ENCODE measurements around the gene WDR43. TPM values are rescaled to one million over a fixed set of nuclear protein-coding genes. Genes with fewer than 3 reads are reported as not detected.
"Not testable (repeated sequence)": the region's sequence is repeated elsewhere in the genome, so short reads cannot be mapped to it uniquely, and the experiment has no call there.

WDR43 gene
- total and polyA plus RNA-seq, 7 experiments from 2014 or later = 44.4 to 75.0 (median 60.4) TPM

DNA sequence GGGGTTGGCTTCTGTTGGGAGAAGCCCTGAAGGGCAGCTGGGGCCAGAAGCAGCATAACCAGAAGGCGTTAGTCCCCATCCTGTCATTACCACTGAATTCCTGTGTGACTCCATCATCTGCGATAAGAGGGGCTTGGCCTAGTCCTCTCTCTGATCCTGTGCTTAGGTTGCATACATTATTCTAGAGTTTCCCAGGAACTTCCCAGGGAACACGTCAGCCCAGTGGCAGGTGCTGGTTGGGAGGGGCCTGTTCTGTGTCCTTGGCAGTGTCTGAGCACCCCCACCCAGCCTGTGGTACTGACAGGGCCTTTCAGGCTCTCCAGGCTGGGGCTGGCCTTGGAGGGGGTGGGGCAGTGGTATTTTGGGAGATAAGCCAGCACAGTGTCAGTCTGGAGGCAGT is 82.1 kb downstream of the WDR43 start:
- ChIA-PET POLR2A (no interaction called here), CTCF (no interaction called here)
- intact Hi-C loops (cut with micrococcal nuclease) = no loop called here
- no peak overlapping the region for H3K27ac ChIP-seq (ENCODE audit: low read depth, low read length)
- peaks cover 0 to 1% (median 0%) of the 10 kb centered on the region in 5 donors for H3K36me3 Mint-ChIP-seq
- no peak overlapping the region for H3K4me3 Mint-ChIP-seq
- H3K4me1 ChIP-seq (ENCODE audit: control insufficient read depth in 2 of 2, insufficient read depth in 2 of 2, low read length in 2 of 2) = no peaks in the 10 kb centered on the region
- H3K27me3 Mint-ChIP-seq = peaks cover 0 to 3% (median 0%) of the 10 kb centered on the region in 5 donors
- DNase-seq = no peak
- H3K9me3 Mint-ChIP-seq = peaks cover 0 to 13% (median 3%) of the 10 kb centered on the region in 11 donors
- no peaks in the 10 kb centered on the region for H3K36me3 ChIP-seq (ENCODE audit: control insufficient read depth in 2 of 3, insufficient read depth in 3 of 3, low read length in 3 of 3)
- no peak for ATAC-seq
- H3K4me3 ChIP-seq (ENCODE audit: low read length) = no peak overlapping the region
- no peaks in the 10 kb centered on the region for H3K27me3 ChIP-seq (ENCODE audit: control insufficient read depth in 2 of 2, insufficient read depth in 2 of 2, low read length in 2 of 2)
- peaks cover 8 to 13% (median 10%) of the 10 kb centered on the region in 7 donors for H3K4me1 Mint-ChIP-seq
- no peaks in the 10 kb centered on the region for H3K9me3 ChIP-seq (ENCODE audit: control insufficient read depth in 2 of 3, low read length in 3 of 3)
- H3K27ac Mint-ChIP-seq = no peak overlapping the region

DNA sequence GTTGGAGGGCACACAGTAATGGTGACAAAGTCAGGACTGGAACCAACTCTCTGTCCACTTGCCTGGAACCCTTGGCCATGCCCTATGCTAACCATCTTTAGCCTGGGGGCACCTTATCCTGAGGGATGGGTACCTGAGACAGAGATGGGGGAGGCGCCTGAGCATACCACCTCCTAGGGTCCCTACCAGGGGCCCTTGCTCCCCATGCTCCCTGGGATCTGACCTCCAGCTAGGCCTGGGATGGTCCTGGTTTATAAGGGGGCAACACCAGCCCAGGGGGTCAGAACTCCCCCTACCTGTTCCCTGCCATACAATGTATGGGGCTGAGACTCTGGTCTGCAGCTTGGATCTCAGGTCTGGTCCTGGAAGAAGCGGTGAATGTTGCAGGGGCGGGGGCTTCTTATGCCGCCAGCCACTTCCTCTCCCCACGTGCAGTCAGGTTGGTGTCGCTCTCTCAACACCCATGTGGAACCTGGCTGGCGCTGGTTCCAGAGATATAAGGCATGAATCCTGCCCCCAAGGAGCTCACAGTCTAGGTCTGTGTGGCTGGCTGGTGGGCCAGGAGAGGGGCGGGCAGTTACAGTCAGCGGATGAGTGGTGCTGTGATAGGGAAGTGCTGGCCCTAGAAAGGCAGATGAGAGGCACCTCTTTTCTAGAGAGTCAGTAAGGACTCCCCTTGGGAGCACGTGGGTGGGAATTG is 82.9 kb downstream of the WDR43 start:
- Histone ChIP-seq H3K4me3 (ENCODE audit: low read length) (no peak overlapping the region), H3K27me3 (ENCODE audit: control insufficient read depth in 2 of 2, insufficient read depth in 2 of 2, low read length in 2 of 2) (no peaks in the 10 kb centered on the region), H3K36me3 (ENCODE audit: control insufficient read depth in 2 of 3, insufficient read depth in 3 of 3, low read length in 3 of 3) (no peaks in the 10 kb centered on the region), H3K4me1 (ENCODE audit: control insufficient read depth in 2 of 2, insufficient read depth in 2 of 2, low read length in 2 of 2) (no peaks in the 10 kb centered on the region), H3K27ac (ENCODE audit: low read depth, low read length) (no peak overlapping the region), H3K9me3 (ENCODE audit: control insufficient read depth in 2 of 3, low read length in 3 of 3) (no peaks in the 10 kb centered on the region)
- peaks cover 0 to 13% (median 3%) of the 10 kb centered on the region in 11 donors for H3K9me3 Mint-ChIP-seq
- H3K4me1 Mint-ChIP-seq = peaks cover 8 to 13% (median 10%) of the 10 kb centered on the region in 7 donors
- H3K27me3 Mint-ChIP-seq = no peaks in the 10 kb centered on the region
- peaks cover 0 to 1% (median 0%) of the 10 kb centered on the region in 5 donors for H3K36me3 Mint-ChIP-seq
- H3K27ac Mint-ChIP-seq = no peak overlapping the region
- ATAC-seq (no peak), DNase-seq (no peak)
- ChIA-PET POLR2A (no interaction called here), CTCF (interaction anchor here (0.6 kb wide), 1 partner anchor 15 kb away, joined by 3 read pairs; no protein-coding TSS in a partner anchor)
- no peak overlapping the region for H3K4me3 Mint-ChIP-seq
- intact Hi-C loops (cut with micrococcal nuclease) = no loop called here

DNA sequence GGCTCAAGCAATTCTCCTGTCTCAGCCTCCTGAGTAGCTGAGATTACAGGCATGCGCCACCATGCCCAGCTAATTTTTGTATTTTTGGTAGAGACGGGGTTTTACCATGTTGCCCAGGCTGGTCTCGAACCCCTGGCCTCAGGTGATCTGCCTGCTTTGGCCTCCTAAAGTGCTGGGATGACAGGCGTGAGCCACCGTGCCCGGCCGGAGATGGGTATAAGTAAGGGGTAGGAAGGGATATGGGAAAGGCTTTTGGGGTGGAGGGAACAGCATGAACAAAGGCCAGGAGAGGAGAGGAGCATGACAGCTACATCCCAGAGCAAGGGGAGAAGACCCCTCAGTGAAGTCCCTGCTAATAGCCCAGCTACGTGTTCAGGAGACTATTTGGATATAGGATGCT is 83.5 kb downstream of the WDR43 start:
- H3K4me1 Mint-ChIP-seq; POLR2A ChIA-PET; H3K27me3 ChIP-seq (ENCODE audit: control insufficient read depth in 2 of 2, insufficient read depth in 2 of 2, low read length in 2 of 2); intact Hi-C loops (cut with micrococcal nuclease); H3K36me3 Mint-ChIP-seq; H3K9me3 ChIP-seq (ENCODE audit: control insufficient read depth in 2 of 3, low read length in 3 of 3); ATAC-seq; H3K27ac ChIP-seq (ENCODE audit: low read depth, low read length); H3K4me3 ChIP-seq (ENCODE audit: low read length); DNase-seq; H3K4me3 Mint-ChIP-seq; H3K36me3 ChIP-seq (ENCODE audit: control insufficient read depth in 2 of 3, insufficient read depth in 3 of 3, low read length in 3 of 3); H3K4me1 ChIP-seq (ENCODE audit: control insufficient read depth in 2 of 2, insufficient read depth in 2 of 2, low read length in 2 of 2); H3K27me3 Mint-ChIP-seq: not testable (repeated sequence)
- peak overlapping the region in 2 of 9 donors; percentile 14 to 28 for H3K27ac Mint-ChIP-seq
- CTCF ChIA-PET = interaction anchor here (0.6 kb wide), 1 partner anchor 222 kb away, joined by 3 read pairs; no protein-coding TSS in a partner anchor
- H3K9me3 Mint-ChIP-seq = peaks cover 0 to 13% (median 3%) of the 10 kb centered on the region in 11 donors

DNA sequence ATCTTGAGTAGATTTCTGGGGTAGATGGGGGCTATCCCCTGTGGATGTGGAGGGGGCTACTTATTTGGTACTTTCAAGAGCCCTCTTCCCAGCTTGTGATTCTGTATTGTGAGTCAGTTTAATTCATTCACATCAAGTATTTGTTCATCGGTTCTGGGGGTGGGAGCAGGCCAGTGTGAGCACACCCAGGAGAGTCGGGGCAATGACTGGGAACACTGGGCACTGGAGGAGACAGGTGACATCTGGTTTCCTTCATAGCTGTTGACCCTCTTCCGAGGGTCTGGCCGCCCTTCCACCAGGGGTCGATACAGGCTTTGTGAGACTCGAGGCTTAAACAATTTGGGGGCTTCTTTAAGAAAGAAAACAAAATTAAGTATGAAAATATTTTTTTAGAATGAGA is 84.1 kb downstream of the WDR43 start:
- ATAC-seq (no peak), DNase-seq (no peak)
- intact Hi-C loops (cut with micrococcal nuclease) = no loop called here
- Histone ChIP-seq H3K9me3 (ENCODE audit: control insufficient read depth in 2 of 3, low read length in 3 of 3) (no peaks in the 10 kb centered on the region), H3K27me3 (ENCODE audit: control insufficient read depth in 2 of 2, insufficient read depth in 2 of 2, low read length in 2 of 2) (no peaks in the 10 kb centered on the region), H3K4me1 (ENCODE audit: control insufficient read depth in 2 of 2, insufficient read depth in 2 of 2, low read length in 2 of 2) (no peaks in the 10 kb centered on the region), H3K27ac (ENCODE audit: low read depth, low read length) (no peak overlapping the region), H3K36me3 (ENCODE audit: control insufficient read depth in 2 of 3, insufficient read depth in 3 of 3, low read length in 3 of 3) (no peaks in the 10 kb centered on the region), H3K4me3 (ENCODE audit: low read length) (no peak overlapping the region)
- H3K4me1 Mint-ChIP-seq = peaks cover 0 to 4% (median under 1%) of the 10 kb centered on the region in 7 donors
- H3K4me3 Mint-ChIP-seq = no peak overlapping the region
- ChIA-PET POLR2A (no interaction called here), CTCF (interaction anchor here (0.6 to 0.7 kb wide), 2 partner anchors 19 to 223 kb away, joined by 3 read pairs; no protein-coding TSS in a partner anchor)
- H3K27me3 Mint-ChIP-seq = no peaks in the 10 kb centered on the region
- H3K27ac Mint-ChIP-seq = no peak overlapping the region
- peaks cover 0 to 12% (median 3%) of the 10 kb centered on the region in 11 donors for H3K9me3 Mint-ChIP-seq
- peaks cover 0 to 1% (median 0%) of the 10 kb centered on the region in 5 donors for H3K36me3 Mint-ChIP-seq

DNA sequence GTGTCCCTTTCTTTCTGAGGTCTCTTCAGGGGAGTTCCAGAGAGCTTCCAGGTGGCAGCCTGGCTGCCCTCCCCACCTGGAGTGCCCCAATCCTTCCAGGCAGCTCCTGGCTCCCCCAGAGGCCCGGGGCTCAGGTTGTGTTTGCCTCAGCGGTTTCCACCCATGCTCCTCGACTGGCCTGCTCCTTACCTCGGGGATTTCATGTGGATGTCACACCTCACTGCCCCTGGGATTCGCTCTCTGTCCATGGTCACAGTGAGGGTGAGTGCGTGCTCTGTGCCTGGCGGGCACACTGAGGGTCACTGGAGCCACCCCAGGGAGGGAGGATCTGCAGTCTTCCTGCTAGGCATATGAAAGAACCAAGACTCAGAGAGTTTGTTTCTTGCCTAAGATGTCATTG is 84.6 kb downstream of the WDR43 start:
- ChIA-PET POLR2A (no interaction called here), CTCF (interaction anchor here (0.6 to 1.1 kb wide), 3 partner anchors 13 to 207 kb away, joined by 3 read pairs; no protein-coding TSS in a partner anchor)
- peaks cover 0 to 8% (median 0%) of the 10 kb centered on the region in 11 donors for H3K9me3 Mint-ChIP-seq
- intact Hi-C loops (cut with micrococcal nuclease) = no loop called here
- Histone ChIP-seq H3K36me3 (ENCODE audit: control insufficient read depth in 2 of 3, insufficient read depth in 3 of 3, low read length in 3 of 3) (no peaks in the 10 kb centered on the region), H3K9me3 (ENCODE audit: control insufficient read depth in 2 of 3, low read length in 3 of 3) (no peaks in the 10 kb centered on the region), H3K4me1 (ENCODE audit: control insufficient read depth in 2 of 2, insufficient read depth in 2 of 2, low read length in 2 of 2) (no peaks in the 10 kb centered on the region), H3K27ac (ENCODE audit: low read depth, low read length) (no peak overlapping the region), H3K27me3 (ENCODE audit: control insufficient read depth in 2 of 2, insufficient read depth in 2 of 2, low read length in 2 of 2) (no peaks in the 10 kb centered on the region), H3K4me3 (ENCODE audit: low read length) (no peak overlapping the region)
- ATAC-seq (no peak), DNase-seq (no peak)
- H3K27me3 Mint-ChIP-seq = no peaks in the 10 kb centered on the region
- peaks cover 0 to 1% (median 0%) of the 10 kb centered on the region in 5 donors for H3K36me3 Mint-ChIP-seq
- H3K4me1 Mint-ChIP-seq = no peaks in the 10 kb centered on the region
- no peak overlapping the region for H3K4me3 Mint-ChIP-seq
- H3K27ac Mint-ChIP-seq = no peak overlapping the region

DNA sequence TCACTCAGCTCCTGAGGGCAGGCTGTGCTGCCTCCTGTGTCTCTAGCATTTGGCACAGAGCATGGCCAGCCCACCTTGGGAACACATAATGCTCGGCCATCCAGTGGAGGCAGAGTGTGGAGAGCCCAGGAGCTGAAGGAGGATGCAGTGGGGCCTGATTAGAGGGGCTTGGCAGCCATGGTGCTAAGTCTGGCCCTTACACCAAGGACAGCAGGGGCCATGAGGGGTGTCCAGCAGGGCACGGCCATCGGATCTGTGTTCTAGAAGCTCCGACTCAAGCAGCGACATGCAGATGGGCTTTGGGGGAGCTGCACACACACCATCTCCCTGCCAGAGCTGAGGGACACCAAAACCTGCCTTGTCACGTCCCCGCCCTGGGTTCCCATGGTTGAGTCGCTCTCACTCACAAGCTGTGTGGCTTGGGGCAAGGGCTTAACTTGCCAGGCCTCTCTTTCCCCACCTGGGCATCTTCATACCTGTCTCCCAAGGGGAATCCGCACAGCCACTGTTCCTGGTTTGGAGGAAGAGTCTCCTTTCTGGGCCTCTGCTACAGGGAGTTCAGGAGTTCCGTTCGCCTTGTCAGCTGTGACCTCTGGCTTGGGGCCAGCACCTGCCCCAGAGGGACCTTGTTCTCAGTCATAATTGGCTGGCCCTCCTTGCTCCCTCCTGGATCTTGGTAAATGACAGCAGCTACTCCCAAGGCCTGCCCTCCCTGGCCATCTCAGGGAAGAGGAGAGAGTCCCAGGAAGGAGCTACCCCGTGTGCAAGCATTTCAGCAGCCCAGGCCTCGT is 85.3 kb downstream of the WDR43 start:
- intact Hi-C loops (cut with micrococcal nuclease) = no loop called here
- H3K27me3 ChIP-seq (ENCODE audit: control insufficient read depth in 2 of 2, insufficient read depth in 2 of 2, low read length in 2 of 2) = no peaks in the 10 kb centered on the region
- no peak overlapping the region for H3K4me3 ChIP-seq (ENCODE audit: low read length)
- Mint-ChIP-seq H3K4me1 (no peaks in the 10 kb centered on the region), H3K27me3 (no peaks in the 10 kb centered on the region), H3K27ac (no peak overlapping the region), H3K4me3 (no peak overlapping the region), H3K9me3 (peaks cover 0 to 2% (median 0%) of the 10 kb centered on the region in 11 donors), H3K36me3 (peaks cover 0 to 1% (median 0%) of the 10 kb centered on the region in 5 donors)
- H3K9me3 ChIP-seq (ENCODE audit: control insufficient read depth in 2 of 3, low read length in 3 of 3) = no peaks in the 10 kb centered on the region
- ATAC-seq (no peak), DNase-seq (no peak)
- no peaks in the 10 kb centered on the region for H3K4me1 ChIP-seq (ENCODE audit: control insufficient read depth in 2 of 2, insufficient read depth in 2 of 2, low read length in 2 of 2)
- H3K27ac ChIP-seq (ENCODE audit: low read depth, low read length) = no peak overlapping the region
- ChIA-PET CTCF (interaction anchor here (0.6 to 1.1 kb wide), 2 partner anchors 14 to 207 kb away, joined by 3 read pairs; no protein-coding TSS in a partner anchor), POLR2A (interaction anchor here (1.1 kb wide), 1 partner anchor 31 kb away, joined by 3 read pairs; no protein-coding TSS in a partner anchor)
- no peaks in the 10 kb centered on the region for H3K36me3 ChIP-seq (ENCODE audit: control insufficient read depth in 2 of 3, insufficient read depth in 3 of 3, low read length in 3 of 3)
